Measurements from ENCODE around the gene SFMBT2. TPM values are rescaled to one million over a fixed set of nuclear protein-coding genes. Genes with fewer than 3 reads are reported as not detected.

SFMBT2 gene
- 4.2 and 5.2 TPM in 2 replicates for total RNA-seq

GRCh38 chr10:7410862-7411670 lies at the start of gene SFMBT2:
TSS of gene SFMBT2 (minus strand) at chr10:7411034. CDS start at chr10:7381898, 29,136 bp downstream.

All from mesangial cell (primary cell).